HUES6 (cell line): ENCODE measurements around the gene CYP4B1.
"Not testable (repeated sequence)": the region's sequence is repeated elsewhere in the genome, so short reads cannot be mapped to it uniquely, and the experiment has no call there.

Experiments used
- H3K27ac ChIP-seq: 2 replicates; pipeline ENCODE4 v1.7.0; 2013; ENCODE audit warnings: low read depth, mild to moderate bottlenecking, low read length, inconsistent platforms
- H3K27me3 ChIP-seq: 2 replicates; pipeline ENCODE4 v1.6.1; 2013; ENCODE audit warnings: low read length; ENCODE audit not compliant: control insufficient read depth, insufficient read depth
- H3K36me3 ChIP-seq: 2 replicates; pipeline ENCODE4 v1.6.1; 2013; ENCODE audit warnings: low read length; ENCODE audit not compliant: control insufficient read depth, insufficient read depth
- H3K4me1 ChIP-seq: 2 replicates; pipeline ENCODE4 v1.6.1; 2013; ENCODE audit warnings: low read length; ENCODE audit not compliant: control insufficient read depth, insufficient read depth
- H3K4me3 ChIP-seq: 2 replicates; pipeline ENCODE4 v1.5.1; 2013; ENCODE audit warnings: low read depth, low read length
- H3K9ac ChIP-seq: one replicate; pipeline ENCODE4 v1.6.1; 2013; ENCODE audit warnings: mild to moderate bottlenecking, low read length
- H3K9me3 ChIP-seq: 2 replicates; pipeline ENCODE4 v1.6.1; 2013; ENCODE audit warnings: low read depth, low read length; ENCODE audit not compliant: control insufficient read depth, insufficient read depth

CYP4B1 gene

GRCh38 chr1:46817814-46818213 lies 19.0 kb downstream of the CYP4B1 start:
- Histone ChIP-seq H3K27me3 (no peaks in the 10 kb centered on the region), H3K9ac (no peak overlapping the region), H3K9me3 (no peaks in the 10 kb centered on the region), H3K36me3 (no peaks in the 10 kb centered on the region), H3K4me3 (no peak overlapping the region), H3K27ac (no peak overlapping the region), H3K4me1 (peaks cover 7% of the 10 kb centered on the region)

- H3K4me3 ChIP-seq = no peak overlapping the region
- peaks cover 9% of the 10 kb centered on the region for H3K4me1 ChIP-seq
- H3K9me3 ChIP-seq = no peaks in the 10 kb centered on the region
- H3K27me3 ChIP-seq = no peaks in the 10 kb centered on the region
- no peak overlapping the region for H3K9ac ChIP-seq
- no peaks in the 10 kb centered on the region for H3K36me3 ChIP-seq
- no peak overlapping the region for H3K27ac ChIP-seq
These were observed 19.7 kb downstream of the CYP4B1 start for GRCh38 chr1:46818591-46818990.

GRCh38 chr1:46819335-46819734 lies 20.5 kb downstream of the CYP4B1 start:
- Histone ChIP-seq H3K4me3 (no peak overlapping the region), H3K9me3 (no peaks in the 10 kb centered on the region), H3K4me1 (peaks cover 9% of the 10 kb centered on the region), H3K27ac (no peak overlapping the region), H3K36me3 (no peaks in the 10 kb centered on the region), H3K27me3 (no peaks in the 10 kb centered on the region), H3K9ac (no peak overlapping the region)

- Histone ChIP-seq H3K9me3 (no peaks in the 10 kb centered on the region), H3K9ac (no peak overlapping the region), H3K4me3 (no peak overlapping the region), H3K27ac (no peak overlapping the region), H3K36me3 (no peaks in the 10 kb centered on the region), H3K27me3 (no peaks in the 10 kb centered on the region), H3K4me1 (peaks cover 9% of the 10 kb centered on the region)
These were observed 21.2 kb downstream of the CYP4B1 start for GRCh38 chr1:46820076-46820475.

GRCh38 chr1:46820560-46821060 lies 21.8 kb downstream of the CYP4B1 start:
- no peaks in the 10 kb centered on the region for H3K36me3 ChIP-seq
- no peak overlapping the region for H3K27ac ChIP-seq
- no peak overlapping the region for H3K4me3 ChIP-seq
- H3K4me1 ChIP-seq = peaks cover 9% of the 10 kb centered on the region
- no peaks in the 10 kb centered on the region for H3K27me3 ChIP-seq
- no peaks in the 10 kb centered on the region for H3K9me3 ChIP-seq
- no peak overlapping the region for H3K9ac ChIP-seq

GRCh38 chr1:46822248-46822826 lies 23.5 kb downstream of the CYP4B1 start:
- Histone ChIP-seq H3K9me3 (no peaks in the 10 kb centered on the region), H3K27ac (no peak overlapping the region), H3K27me3 (no peaks in the 10 kb centered on the region), H3K4me1 (peaks cover 9% of the 10 kb centered on the region), H3K9ac (no peak overlapping the region), H3K36me3 (no peaks in the 10 kb centered on the region), H3K4me3 (no peak overlapping the region)

GRCh38 chr1:46823151-46823550 lies 24.3 kb downstream of the CYP4B1 start:
- Histone ChIP-seq H3K27ac (no peak overlapping the region), H3K9me3 (no peaks in the 10 kb centered on the region), H3K9ac (no peak overlapping the region), H3K4me3 (no peak overlapping the region), H3K4me1 (peaks cover 9% of the 10 kb centered on the region), H3K27me3 (no peaks in the 10 kb centered on the region), H3K36me3 (no peaks in the 10 kb centered on the region)

- not testable (repeated sequence) for H3K9me3 ChIP-seq
These were observed 28.0 kb downstream of the CYP4B1 start for GRCh38 chr1:46826892-46827291.

GRCh38 chr1:46830665-46831322 lies 31.9 kb downstream of the CYP4B1 start:
- H3K27ac ChIP-seq = no peak overlapping the region
- no peaks in the 10 kb centered on the region for H3K36me3 ChIP-seq
- no peak overlapping the region for H3K9ac ChIP-seq
- H3K9me3 ChIP-seq = 0 out of 2 replicates have a peak, but pooled peaks cover 3% of the 10 kb centered on the region
- no peaks in the 10 kb centered on the region for H3K27me3 ChIP-seq
- no peak overlapping the region for H3K4me3 ChIP-seq
- no peaks in the 10 kb centered on the region for H3K4me1 ChIP-seq

More at GRCh38 chr1:46826892-46827291, 28.0 kb downstream of the CYP4B1 start:
- H3K4me1 ChIP-seq, H3K27ac ChIP-seq, H3K9ac ChIP-seq, H3K4me3 ChIP-seq, H3K36me3 ChIP-seq, H3K27me3 ChIP-seq: not testable (repeated sequence)

- not testable (repeated sequence) for H3K27ac ChIP-seq, H3K9ac ChIP-seq, H3K4me3 ChIP-seq, H3K9me3 ChIP-seq, H3K27me3 ChIP-seq, H3K36me3 ChIP-seq, H3K4me1 ChIP-seq
These were observed 36.6 kb downstream of the CYP4B1 start for GRCh38 chr1:46835469-46835868.

GRCh38 chr1:46846386-46846785 lies 47.5 kb downstream of the CYP4B1 start:
- not testable (repeated sequence) for H3K27me3 ChIP-seq, H3K4me1 ChIP-seq, H3K9me3 ChIP-seq, H3K27ac ChIP-seq, H3K9ac ChIP-seq, H3K36me3 ChIP-seq, H3K4me3 ChIP-seq
